ENCODE measurements around the gene IL3.

Gene IL3

GRCh38 chr5:132059696-132060500, 557 bp upstream of the IL3 start:
- Mint-ChIP-seq H3K9me3 (no peaks in the 10 kb centered on the region), H3K4me3 (no peak overlapping the region), H3K27ac (no peak overlapping the region), H3K4me1 (peaks cover 72% of the 10 kb centered on the region), H3K27me3 (peaks cover 16% of the 10 kb centered on the region)
- ATAC-seq: no peak
- peak in 1 of 2 donors; percentile 6 for DNase-seq

GRCh38 chr5:132063090-132063911, 2.8 kb downstream of the IL3 start:
- H3K9me3 Mint-ChIP-seq: no peaks in the 10 kb centered on the region
- DNase-seq (peak; percentile 75 to 78), ATAC-seq (peak; percentile 62)
- peaks cover 74% of the 10 kb centered on the region for H3K4me1 Mint-ChIP-seq
- peaks cover 6% of the 10 kb centered on the region for H3K27me3 Mint-ChIP-seq
- H3K27ac Mint-ChIP-seq: no peak overlapping the region
- H3K4me3 Mint-ChIP-seq: no peak overlapping the region

DNA sequence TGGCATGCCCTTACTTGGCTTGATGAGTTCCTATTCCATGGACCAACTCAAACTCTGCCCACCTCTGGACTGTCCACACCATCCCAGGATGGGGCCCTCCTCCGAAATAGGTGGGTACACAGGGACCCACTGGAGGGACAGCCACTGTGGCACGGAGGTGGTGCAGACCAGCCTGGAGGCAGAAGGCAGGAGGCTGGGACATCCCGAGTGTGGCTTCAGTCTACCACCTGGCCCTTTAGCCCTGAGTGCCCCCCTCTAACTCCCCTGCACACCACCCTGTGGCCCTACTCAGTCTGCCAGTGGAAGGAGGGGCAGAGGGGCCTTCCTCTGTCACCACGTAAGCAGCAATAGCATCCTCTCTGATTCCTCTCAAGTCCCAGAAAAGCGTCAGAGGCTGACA, 3.7 kb downstream of the IL3 start:
- H3K4me1 Mint-ChIP-seq: peaks cover 79% of the 10 kb centered on the region
- H3K27ac Mint-ChIP-seq: peak overlapping the region in 1 of 2 donors; percentile 29
- H3K27me3 Mint-ChIP-seq: peaks cover 6% of the 10 kb centered on the region
- ATAC-seq (no peak), DNase-seq (no peak)
- H3K4me3 Mint-ChIP-seq: no peak overlapping the region
- no peaks in the 10 kb centered on the region for H3K9me3 Mint-ChIP-seq

GRCh38 chr5:132064738-132065331, 4.4 kb downstream of the IL3 start:
- Mint-ChIP-seq H3K9me3 (no peaks in the 10 kb centered on the region), H3K27ac (no peak overlapping the region), H3K27me3 (peaks cover 6% of the 10 kb centered on the region), H3K4me1 (peaks cover 79% of the 10 kb centered on the region), H3K4me3 (no peak overlapping the region)
- ATAC-seq: peak; percentile 78
- peak; percentile 81 for DNase-seq

- peak; percentile 74 for ATAC-seq
- peaks cover 79% of the 10 kb centered on the region for H3K4me1 Mint-ChIP-seq
- peaks cover 4% of the 10 kb centered on the region for H3K27me3 Mint-ChIP-seq
- no peak overlapping the region for H3K4me3 Mint-ChIP-seq
- H3K9me3 Mint-ChIP-seq: no peaks in the 10 kb centered on the region
- H3K27ac Mint-ChIP-seq: peak overlapping the region in 1 of 2 donors; percentile 83
- peak in 1 of 2 donors; percentile 63 for DNase-seq
Measured at GRCh38 chr5:132065351-132065937, 5.0 kb downstream of the IL3 start.

DNA sequence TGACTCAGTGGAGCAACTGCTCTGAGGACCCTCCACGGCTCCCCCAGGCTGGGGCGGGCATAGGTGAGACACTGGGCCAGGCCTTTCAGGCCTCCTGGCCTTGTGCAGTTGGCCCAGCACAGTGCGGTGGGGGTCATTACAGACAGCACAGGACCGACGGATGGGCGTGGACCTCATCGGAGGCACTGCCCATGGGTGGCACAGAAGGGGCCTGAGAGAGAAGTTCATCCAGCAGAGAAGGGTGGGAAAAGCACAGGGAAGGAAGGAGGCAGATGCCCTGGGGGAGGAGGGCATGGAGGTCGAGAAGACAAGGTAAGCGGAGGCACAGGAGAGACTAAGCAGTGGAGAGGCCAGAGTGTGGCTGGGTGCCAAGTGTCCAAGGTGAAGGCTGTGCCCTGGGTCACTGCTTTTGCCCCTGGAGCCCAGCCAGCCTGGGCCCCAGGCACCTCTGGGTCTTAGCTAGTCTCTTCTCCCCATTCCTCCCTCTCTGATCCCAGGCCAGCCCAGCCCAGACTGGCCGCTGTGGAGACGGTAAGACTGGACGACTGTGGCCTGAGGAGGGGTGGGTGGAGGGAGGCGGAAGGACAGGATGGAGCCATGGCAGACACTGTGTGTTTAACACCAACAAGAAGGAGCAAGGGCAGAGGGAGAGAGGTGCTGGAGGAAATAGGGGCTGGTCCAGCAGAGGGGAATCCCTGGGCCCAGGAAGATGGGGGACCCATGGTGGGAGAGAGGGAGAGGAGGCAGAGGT, 5.7 kb downstream of the IL3 start:
- ATAC-seq: no peak
- peaks cover 83% of the 10 kb centered on the region for H3K4me1 Mint-ChIP-seq
- no peak for DNase-seq
- no peak overlapping the region for H3K4me3 Mint-ChIP-seq
- H3K27me3 Mint-ChIP-seq: no peaks in the 10 kb centered on the region
- H3K27ac Mint-ChIP-seq: peak overlapping the region in 1 of 2 donors; percentile 87
- H3K9me3 Mint-ChIP-seq: no peaks in the 10 kb centered on the region

DNA sequence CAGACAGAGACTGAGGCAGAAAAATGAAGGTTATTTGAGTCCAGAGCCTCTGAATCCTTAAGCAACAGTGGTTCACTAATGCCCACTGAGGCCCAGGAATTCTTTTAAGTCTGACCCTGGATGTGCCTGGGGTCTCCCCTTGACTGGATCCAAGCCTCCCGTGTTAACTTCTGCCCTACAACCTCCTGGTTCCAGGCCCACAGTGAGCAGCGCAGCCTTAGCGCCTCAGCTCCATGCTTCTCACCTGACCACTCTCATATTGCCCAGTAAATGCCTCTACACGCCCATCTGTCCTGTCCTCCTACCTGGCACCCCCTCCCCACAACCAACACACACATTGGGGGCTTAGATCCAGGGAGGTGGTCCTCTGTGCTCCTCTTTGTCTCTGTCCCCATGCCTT, 6.4 kb downstream of the IL3 start:
- H3K27me3 Mint-ChIP-seq: no peaks in the 10 kb centered on the region
- peak overlapping the region in 1 of 2 donors; percentile 67 for H3K27ac Mint-ChIP-seq
- ATAC-seq (no peak), DNase-seq (no peak)
- no peak overlapping the region for H3K4me3 Mint-ChIP-seq
- H3K4me1 Mint-ChIP-seq: peaks cover 84% of the 10 kb centered on the region
- H3K9me3 Mint-ChIP-seq: no peaks in the 10 kb centered on the region

- H3K4me3 Mint-ChIP-seq: no peak overlapping the region
- no peaks in the 10 kb centered on the region for H3K27me3 Mint-ChIP-seq
- peak overlapping the region in 1 of 2 donors; percentile 67 for H3K27ac Mint-ChIP-seq
- H3K4me1 Mint-ChIP-seq: peaks cover 90% of the 10 kb centered on the region
- ATAC-seq: no peak
- H3K9me3 Mint-ChIP-seq: no peaks in the 10 kb centered on the region
- DNase-seq: no peak
Measured at GRCh38 chr5:132067451-132067850, 7.0 kb downstream of the IL3 start.

DNA sequence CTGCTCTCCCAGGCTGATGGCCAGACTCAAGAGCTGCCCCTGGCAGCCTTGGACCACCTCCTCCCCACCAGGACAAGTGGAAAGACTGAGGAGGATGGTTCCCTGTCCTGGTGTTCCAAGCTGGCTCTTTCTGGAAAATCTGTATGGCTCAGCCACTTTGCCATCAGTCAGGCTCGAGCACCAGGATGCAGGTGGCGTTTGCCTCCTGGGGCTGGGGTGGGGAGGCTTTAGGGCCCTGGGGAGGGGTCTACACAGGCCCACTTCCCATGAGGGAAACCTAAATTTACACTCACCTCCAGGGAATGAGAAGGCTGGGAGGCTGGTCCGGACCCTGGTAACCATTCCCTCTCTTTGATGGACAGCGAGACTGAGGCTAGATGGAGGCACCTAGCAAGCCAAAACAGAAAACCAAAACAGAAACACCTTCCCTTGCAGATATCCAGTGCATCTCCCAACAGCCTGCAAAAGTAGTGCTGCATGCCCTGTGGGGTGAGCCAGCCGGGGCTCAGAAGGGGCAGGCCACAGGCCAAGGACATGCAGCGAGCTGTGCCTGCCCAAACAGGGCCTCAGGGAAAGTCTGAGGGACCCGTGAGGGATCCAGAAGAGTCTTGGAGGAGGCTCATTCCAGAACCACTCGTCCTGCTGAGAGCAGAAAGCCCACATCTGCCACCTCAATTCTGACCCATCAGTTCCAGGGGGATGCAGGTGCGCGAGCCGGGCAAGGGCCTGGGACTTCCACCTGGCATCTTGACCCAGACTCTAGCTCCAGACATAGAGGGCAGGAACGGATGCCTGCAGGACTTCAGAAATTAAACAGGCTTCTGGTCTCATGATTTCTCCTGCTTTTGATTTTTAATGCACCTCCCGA, 7.7 kb downstream of the IL3 start:
- DNase-seq (no peak), ATAC-seq (no peak)
- Mint-ChIP-seq H3K27ac (no peak overlapping the region), H3K4me1 (peaks cover 96% of the 10 kb centered on the region), H3K4me3 (no peak overlapping the region), H3K9me3 (no peaks in the 10 kb centered on the region), H3K27me3 (no peaks in the 10 kb centered on the region)

GRCh38 chr5:132069561-132069960, 9.1 kb downstream of the IL3 start:
- DNase-seq (no peak), ATAC-seq (no peak)
- no peaks in the 10 kb centered on the region for H3K27me3 Mint-ChIP-seq
- H3K4me1 Mint-ChIP-seq: peaks cover 96% of the 10 kb centered on the region
- H3K4me3 Mint-ChIP-seq: no peak overlapping the region
- no peak overlapping the region for H3K27ac Mint-ChIP-seq
- no peaks in the 10 kb centered on the region for H3K9me3 Mint-ChIP-seq

DNA sequence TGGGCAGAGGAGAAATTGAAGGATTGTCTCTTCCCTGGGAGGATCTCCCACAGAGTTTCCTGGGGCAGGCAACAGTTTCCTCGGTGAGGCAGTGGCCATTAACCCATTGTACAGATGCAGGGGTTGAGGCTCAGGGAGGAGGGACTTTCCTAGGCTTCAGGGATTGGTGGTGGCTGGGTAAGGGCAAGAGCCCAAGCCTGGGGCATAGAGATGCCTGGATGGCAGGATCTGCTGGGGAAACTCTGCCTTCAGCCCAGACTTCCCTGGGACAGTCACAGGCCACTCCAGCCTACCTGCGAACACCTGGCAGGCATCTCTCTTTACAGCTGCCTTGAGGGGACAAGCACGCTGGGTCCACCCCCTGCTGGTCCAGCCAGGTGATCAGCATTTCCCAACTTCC, 9.5 kb downstream of the IL3 start:
- no peak for DNase-seq
- no peak for ATAC-seq
- Mint-ChIP-seq H3K27me3 (no peaks in the 10 kb centered on the region), H3K4me3 (no peak overlapping the region), H3K27ac (no peak overlapping the region), H3K9me3 (no peaks in the 10 kb centered on the region), H3K4me1 (peaks cover 96% of the 10 kb centered on the region)

GRCh38 chr5:132070460-132071337, 10.2 kb downstream of the IL3 start:
- ATAC-seq: peak; percentile 61
- Mint-ChIP-seq H3K9me3 (no peaks in the 10 kb centered on the region), H3K4me1 (peaks cover 96% of the 10 kb centered on the region), H3K27me3 (no peaks in the 10 kb centered on the region), H3K27ac (peak overlapping the region in 1 of 2 donors; percentile 51), H3K4me3 (peak overlapping the region; percentile 9 to 14)
- DNase-seq: peak in 1 of 2 donors; percentile 58

DNA sequence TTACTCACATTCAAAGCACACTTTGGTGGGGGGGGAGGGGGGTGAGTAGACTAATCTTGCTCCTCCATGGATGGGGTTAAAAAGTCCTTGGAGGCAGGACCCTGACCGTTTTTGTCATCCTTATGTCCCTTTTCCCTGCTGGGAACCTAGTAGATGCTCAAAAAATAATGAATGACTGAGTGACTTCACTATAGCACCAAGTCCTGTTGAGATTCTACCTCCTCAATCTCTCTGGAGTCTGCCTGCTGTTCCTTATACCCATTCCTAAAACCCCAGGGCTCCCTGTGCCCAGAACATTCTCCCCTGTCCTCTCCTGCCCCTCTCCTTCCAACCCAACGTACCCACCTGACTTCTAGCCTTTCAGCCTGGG, 10.9 kb downstream of the IL3 start:
- ATAC-seq (no peak), DNase-seq (no peak)
- H3K4me1 Mint-ChIP-seq: peaks cover 96% of the 10 kb centered on the region
- H3K9me3 Mint-ChIP-seq: no peaks in the 10 kb centered on the region
- peak overlapping the region in 1 of 2 donors; percentile 47 for H3K27ac Mint-ChIP-seq
- H3K4me3 Mint-ChIP-seq: no peak overlapping the region
- no peaks in the 10 kb centered on the region for H3K27me3 Mint-ChIP-seq
